Hematopoietic multipotent progenitor cell treated with erythropoietin and hydrocortisone succinate and interleukin-3 and kit ligand, for 17 days (in vitro differentiated cells): ENCODE data around the gene INSYN2A.

Source experiments
- DNase-seq: peaks from one replicate; pipeline ENCODE4 v3.0.0-alpha.2; 2015; ENCODE audit warnings: low spot score

INSYN2A gene

GRCh38 chr10:127154831-127155620 lies 41.4 kb downstream of the INSYN2A start:
- DNase-seq: no peak

DNA sequence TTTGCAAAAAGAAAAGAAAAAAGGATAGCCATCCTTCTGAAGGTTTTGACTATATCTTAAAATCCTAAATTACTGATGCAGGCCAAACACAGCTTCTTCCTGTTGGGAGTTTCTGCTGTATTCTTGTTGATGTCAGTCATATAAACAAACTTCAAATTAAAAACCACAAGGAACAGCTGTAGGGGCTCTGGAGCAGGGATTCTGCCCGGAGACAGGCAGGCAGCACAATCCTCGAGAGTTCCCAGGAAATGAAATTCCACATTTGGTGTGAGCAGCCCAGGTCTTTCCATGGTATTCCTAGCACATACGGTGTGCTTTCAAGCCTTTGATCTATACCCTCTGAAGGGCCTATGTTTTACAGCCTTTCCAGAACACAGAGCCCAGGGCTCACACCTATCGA lies 43.2 kb downstream of the INSYN2A start:
- DNase-seq: no peak

- DNase-seq: no peak
These were observed 44.3 kb downstream of the INSYN2A start for GRCh38 chr10:127151981-127152699.

DNA sequence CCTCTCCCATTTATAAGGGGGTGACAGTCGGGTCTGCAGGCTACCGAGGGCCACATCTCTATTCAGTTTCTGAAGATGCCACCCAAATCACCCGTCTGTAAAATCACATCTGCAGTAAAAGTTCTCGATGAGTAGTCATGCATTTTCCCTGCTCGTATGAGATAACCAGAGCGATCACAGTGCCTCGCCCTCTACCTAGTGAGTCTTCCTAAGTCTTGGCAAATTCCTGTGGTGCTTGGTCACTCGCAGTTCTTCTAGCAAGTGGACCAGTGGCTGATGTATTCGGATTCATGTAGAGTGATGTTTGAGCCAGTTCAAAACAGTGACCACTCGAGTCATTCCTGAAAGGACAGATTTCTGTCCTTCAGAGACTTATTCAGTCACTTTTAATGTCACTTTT lies 44.9 kb downstream of the INSYN2A start:
- no peak for DNase-seq

DNA sequence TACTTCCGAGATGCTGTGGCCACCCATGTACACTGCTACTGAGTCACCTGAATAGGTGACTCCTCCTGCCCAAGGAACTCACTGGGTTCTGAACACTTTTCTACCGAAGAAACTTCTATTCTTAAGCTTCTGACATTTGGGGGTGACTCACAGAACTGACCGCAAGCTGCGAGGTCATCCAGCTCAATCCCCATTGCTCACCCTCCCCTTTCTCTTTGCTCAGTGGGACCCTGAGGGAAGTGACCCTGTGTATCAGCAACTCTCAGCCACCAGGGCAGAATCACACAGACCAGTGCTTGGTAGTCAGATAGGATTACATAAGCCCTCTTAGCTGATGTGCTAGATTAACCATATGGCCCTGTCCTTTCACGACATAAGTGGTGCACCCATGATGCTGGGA lies 46.3 kb downstream of the INSYN2A start:
- no peak for DNase-seq

- no peak for DNase-seq
These were observed 46.8 kb downstream of the INSYN2A start for GRCh38 chr10:127149501-127150081.

- no peak for DNase-seq
These were observed 47.5 kb downstream of the INSYN2A start for GRCh38 chr10:127148933-127149220.

GRCh38 chr10:127148066-127148932 lies 48.1 kb downstream of the INSYN2A start:
- DNase-seq: no peak

GRCh38 chr10:127146661-127147060 lies 49.7 kb downstream of the INSYN2A start:
- DNase-seq: no peak
